ENCODE results near the gene TENM4.

The TENM4 gene

GRCh38 chr11:78986305-78986704, 454.5 kb downstream of the TENM4 start (continued):
- TF ChIP-seq BCL6B (tag by site-specific recombination; IDR thresholded peaks at IDR 0.05) (no peak), ZFHX2 (tag by site-specific recombination; conservative IDR thresholded peaks at IDR 0.05) (no peak)

- H3K4me1 ChIP-seq (ENCODE audit: control insufficient read depth, insufficient read depth, low read length), result no peaks in the 10 kb centered on the region
- TF ChIP-seq ZNF843 (tag by site-specific recombination; IDR thresholded peaks at IDR 0.05) (no peak), ZNF791 (tag by site-specific recombination; IDR thresholded peaks at IDR 0.05) (no peak), ZBTB6 (tag by site-specific recombination; IDR thresholded peaks at IDR 0.05) (no peak), ZNF449 (tag by site-specific recombination; IDR thresholded peaks at IDR 0.05) (no peak), ZNF280C (tag by site-specific recombination; IDR thresholded peaks at IDR 0.05) (no peak), GLI2 (tag by site-specific recombination; IDR thresholded peaks at IDR 0.05; ENCODE audit: borderline replicate concordance, low read depth) (no peak), SCRT2 (tag by site-specific recombination; IDR thresholded peaks at IDR 0.05) (no peak)
- no peak overlapping the region for H3K4me3 ChIP-seq (ENCODE audit: low read depth, low read length)
- POLR2A ChIA-PET, result no interaction called here
- H3K27ac ChIP-seq (ENCODE audit: extremely low read depth, low read depth, low read length), result no peak overlapping the region
- CTCF ChIA-PET, result no interaction called here
- no peaks in the 10 kb centered on the region for H3K36me3 ChIP-seq (ENCODE audit: control insufficient read depth in 2 of 2, insufficient read depth in 1 of 2, low read length in 2 of 2)
- no peaks in the 10 kb centered on the region for H3K9me3 ChIP-seq (ENCODE audit: control insufficient read depth, insufficient read depth, low read depth, low read length)
Observed at GRCh38 chr11:78985663-78986062, 455.2 kb downstream of the TENM4 start.

GRCh38 chr11:78982473-78982872, 458.4 kb downstream of the TENM4 start:
- ChIA-PET POLR2A (interaction anchor here (0.5 kb wide), 1 partner anchor 17 kb away, joined by 3 read pairs; no protein-coding TSS in a partner anchor), CTCF (no interaction called here)
- Histone ChIP-seq H3K9me3 (ENCODE audit: control insufficient read depth, insufficient read depth, low read depth, low read length) (no peaks in the 10 kb centered on the region), H3K36me3 (ENCODE audit: control insufficient read depth in 2 of 2, insufficient read depth in 1 of 2, low read length in 2 of 2) (no peaks in the 10 kb centered on the region), H3K27ac (ENCODE audit: extremely low read depth, low read depth, low read length) (no peak overlapping the region), H3K4me3 (ENCODE audit: low read depth, low read length) (no peak overlapping the region), H3K4me1 (ENCODE audit: control insufficient read depth, insufficient read depth, low read length) (no peaks in the 10 kb centered on the region)
- TF ChIP-seq ZNF776 (tag by site-specific recombination; IDR thresholded peaks at IDR 0.05; ENCODE audit: borderline replicate concordance) (no peak), ZNF239 (tag by site-specific recombination; IDR thresholded peaks at IDR 0.05) (no peak), ELK4 (IDR thresholded peaks at IDR 0.05; ENCODE audit: borderline replicate concordance, low read depth, low read length) (no peak), ZNF777 (tag by site-specific recombination; IDR thresholded peaks at IDR 0.05; ENCODE audit: borderline replicate concordance) (no peak), ZNF670 (tag by site-specific recombination; IDR thresholded peaks at IDR 0.05; ENCODE audit: low read depth) (no peak), ZNF184 (tag by site-specific recombination; IDR thresholded peaks at IDR 0.05) (no peak), PRDM6 (tag by site-specific recombination; IDR thresholded peaks at IDR 0.05) (no peak), WT1 (tag by site-specific recombination; IDR thresholded peaks at IDR 0.05) (no peak), ZNF747 (tag by site-specific recombination; IDR thresholded peaks at IDR 0.05) (no peak), SP3 (tag by site-specific recombination; IDR thresholded peaks at IDR 0.05) (no peak), ZFHX2 (tag by site-specific recombination; conservative IDR thresholded peaks at IDR 0.05) (no peak), MEIS1 (CRISPR knock-in tag; IDR thresholded peaks at IDR 0.05; ENCODE audit: borderline replicate concordance) (no peak), ZNF24 (tag by site-specific recombination; IDR thresholded peaks at IDR 0.05) (no peak), ZNF837 (tag by site-specific recombination; IDR thresholded peaks at IDR 0.05) (no peak), SETDB1 (IDR thresholded peaks at IDR 0.05; ENCODE audit: insufficient read length, low read length) (no peak), ZBTB26 (tag by site-specific recombination; optimal IDR thresholded peaks at IDR 0.05) (no peak)
